HG03135 (cell line): ENCODE measurements around the gene GJB2.

Experiments
- ATAC-seq: cut with Tn5 transposase; IDR thresholded peaks from one replicate; pipeline ENCODE4 v1.9.1; 2021; ENCODE audit warnings: mild to moderate bottlenecking, moderate library complexity; ENCODE audit not compliant: unreplicated experiment

GJB2 gene

DNA sequence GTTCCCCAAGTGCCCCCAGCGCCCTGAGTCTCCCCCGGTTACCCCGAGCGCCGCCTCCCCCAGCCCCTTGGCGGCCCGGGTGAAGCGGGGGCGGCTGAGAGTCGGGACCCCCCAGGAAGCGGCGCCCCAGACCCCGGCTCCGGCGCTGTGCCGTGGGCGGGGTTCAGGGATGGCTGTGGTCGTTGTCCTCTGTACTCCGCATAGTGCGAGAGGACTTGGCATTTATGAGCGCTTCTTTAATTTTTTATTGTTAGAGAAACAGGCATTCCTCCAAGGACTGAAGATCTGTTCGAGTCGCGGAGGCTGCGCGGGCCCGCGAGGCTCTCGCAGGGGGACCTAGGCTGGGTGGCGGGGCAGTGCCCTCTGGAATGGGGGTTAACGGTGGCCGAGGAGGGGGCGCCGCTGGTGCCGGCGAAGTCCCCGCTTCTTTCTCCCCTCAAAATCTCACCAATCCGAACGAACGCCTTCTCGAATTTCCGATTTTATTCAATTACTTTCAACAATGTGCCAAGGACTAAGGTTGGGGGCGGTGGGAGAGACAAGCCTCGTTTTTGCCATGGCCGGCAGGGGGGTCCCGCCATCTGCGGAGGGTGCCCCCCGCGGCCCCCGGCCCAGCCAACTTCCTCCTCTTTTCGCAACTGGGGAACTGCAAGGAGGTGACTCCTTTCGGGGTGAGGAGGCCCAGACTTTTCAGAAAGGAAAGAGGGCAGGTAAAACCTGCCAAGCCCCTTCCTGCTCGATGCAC is 596 bp upstream of the GJB2 start:
- ATAC-seq: no peak

DNA sequence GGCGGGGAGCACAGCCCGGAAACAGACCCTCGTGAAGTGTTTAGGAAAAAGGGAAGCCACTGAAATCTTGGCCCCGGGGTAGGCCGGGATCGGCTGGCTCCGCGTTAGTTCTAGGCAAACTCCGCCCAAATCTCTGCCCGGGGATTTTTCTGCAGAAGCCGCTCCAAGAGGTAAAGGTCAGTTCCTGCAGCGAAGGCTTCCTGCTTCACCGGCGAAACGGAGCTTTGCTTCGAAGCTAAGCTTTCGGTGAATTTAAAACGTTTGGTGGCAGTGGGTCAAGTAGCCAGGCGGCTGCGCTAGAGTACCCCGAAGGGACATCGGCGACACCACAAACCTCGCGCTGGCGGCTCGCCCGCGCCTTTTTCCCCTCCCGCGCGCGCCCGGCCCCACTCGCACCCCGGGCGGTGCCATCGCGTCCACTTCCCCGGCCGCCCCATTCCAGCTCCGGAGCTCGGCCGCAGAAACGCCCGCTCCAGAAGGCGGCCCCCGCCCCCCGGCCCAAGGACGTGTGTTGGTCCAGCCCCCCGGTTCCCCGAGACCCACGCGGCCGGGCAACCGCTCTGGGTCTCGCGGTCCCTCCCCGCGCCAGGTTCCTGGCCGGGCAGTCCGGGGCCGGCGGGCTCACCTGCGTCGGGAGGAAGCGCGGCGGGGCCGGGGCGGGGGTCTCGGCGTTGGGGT is 441 bp downstream of the GJB2 start:
- no peak for ATAC-seq

- ATAC-seq: no peak
Observed at GRCh38 chr13:20191311-20192157, 1.2 kb downstream of the GJB2 start.

DNA sequence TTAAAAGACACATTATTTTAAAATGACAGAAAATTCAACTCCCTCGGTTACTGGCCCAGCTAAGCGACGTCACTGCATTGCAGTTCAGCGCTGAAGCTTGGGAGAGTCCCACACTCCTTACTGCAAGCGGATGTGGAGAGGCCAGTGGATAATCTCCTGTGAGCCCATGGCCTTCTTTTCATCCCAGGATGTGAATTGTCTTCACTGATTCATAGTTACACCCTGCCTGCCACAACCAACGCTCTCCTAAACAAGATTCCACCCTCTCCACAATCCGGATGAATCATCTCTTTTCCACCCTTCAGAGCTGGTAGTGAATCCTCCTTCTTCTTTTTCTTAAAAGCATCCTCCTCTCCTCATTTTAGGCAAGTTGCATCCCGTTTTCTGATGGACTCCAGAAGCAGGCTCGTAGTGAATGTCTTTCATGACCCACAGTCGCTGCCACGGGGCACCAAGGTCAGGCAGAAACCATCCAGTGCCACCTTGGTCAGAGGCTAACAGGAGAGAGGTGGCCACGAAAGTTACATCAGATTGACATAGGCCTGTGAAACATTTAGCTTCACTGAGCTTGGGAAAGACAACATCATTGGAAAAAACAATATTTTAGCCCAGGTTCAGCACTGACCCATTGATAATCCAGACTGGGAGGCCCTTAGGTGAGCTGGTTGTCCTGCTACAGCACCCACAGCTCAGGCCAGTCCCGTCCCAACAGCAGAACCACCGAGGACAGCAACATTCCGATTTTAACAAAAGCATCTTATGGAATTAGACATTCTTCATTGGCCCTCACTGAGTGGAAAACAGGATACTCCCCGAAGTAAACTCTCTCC is 2.0 kb downstream of the GJB2 start:
- ATAC-seq: no peak

- no peak for ATAC-seq
Observed at GRCh38 chr13:20190076-20190475, 2.7 kb downstream of the GJB2 start.

- ATAC-seq: no peak
Observed at GRCh38 chr13:20188667-20189553, 3.8 kb downstream of the GJB2 start.

- no peak for ATAC-seq
Observed at GRCh38 chr13:20186771-20187170, 6.0 kb downstream of the GJB2 start.

GRCh38 chr13:20185366-20186056 is 7.2 kb downstream of the GJB2 start:
- ATAC-seq: no peak

DNA sequence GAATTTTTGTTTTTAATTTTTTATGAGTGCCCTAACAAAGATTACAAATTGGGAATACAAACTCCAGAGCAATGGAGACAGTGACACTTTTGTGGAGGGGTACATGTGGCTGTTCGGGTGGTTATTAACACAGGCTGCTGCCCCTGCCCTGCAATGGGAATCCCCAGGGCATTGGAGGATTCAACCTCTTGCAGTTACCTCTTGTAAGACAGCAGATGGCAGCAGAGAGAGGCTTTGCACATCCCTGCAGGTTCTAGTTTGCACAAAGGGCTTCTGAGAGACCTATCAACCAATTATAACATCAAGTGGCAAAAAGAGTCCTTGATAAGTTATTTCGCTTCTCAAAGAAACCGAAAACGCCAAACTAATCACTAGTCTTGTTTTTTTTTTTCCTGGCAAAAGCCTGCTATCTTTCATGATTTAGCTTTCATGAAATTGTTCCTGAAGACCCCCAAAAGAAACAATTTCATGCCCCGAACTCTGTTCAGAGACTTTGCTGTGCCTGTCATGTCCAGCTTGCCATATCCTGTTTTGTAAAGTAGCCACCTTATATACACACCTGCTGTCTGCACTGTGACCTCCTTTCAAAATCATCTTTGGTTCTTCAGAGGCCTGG is 10.4 kb downstream of the GJB2 start:
- ATAC-seq: peak; percentile 62

DNA sequence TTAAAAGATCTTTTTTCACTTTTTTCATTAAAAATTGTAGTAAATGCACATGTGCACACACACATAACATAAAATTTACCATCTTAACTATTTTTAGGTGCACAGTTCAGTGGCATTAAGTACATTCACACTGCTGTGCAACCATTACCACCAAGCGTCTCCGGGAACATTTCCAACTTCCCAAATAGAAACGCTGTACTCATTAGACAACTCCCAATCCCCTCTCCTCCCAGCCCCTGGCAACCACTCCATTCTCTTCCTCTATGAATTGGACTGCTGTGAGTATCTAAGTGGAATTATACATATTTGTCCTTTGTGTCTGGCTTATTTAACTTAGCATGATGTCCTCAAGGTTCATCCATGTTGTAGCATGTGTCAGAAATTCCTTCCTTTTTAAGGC is 11.6 kb downstream of the GJB2 start:
- ATAC-seq: no peak

DNA sequence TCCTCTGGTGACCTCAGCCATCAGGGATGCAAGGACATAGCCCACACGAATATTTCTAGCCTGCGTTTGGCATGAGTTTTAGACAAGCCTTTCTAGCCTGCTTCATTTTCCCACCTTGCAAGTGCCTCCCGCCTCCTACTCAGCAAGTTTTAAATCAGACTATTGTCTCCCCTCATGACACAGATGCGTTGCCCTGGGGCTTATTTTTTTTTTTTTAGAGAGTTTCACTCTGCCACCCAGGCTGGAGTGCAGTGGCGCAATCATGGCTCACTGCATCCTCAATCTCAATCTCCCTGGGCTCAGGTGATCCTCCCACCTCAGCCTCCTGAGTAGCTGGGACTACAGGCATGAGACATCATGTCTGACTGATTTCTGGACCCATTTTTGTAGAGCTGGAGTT is 14.6 kb downstream of the GJB2 start:
- no peak for ATAC-seq

- no peak for ATAC-seq
Observed at GRCh38 chr13:20177049-20177831, 15.5 kb downstream of the GJB2 start.

GRCh38 chr13:20175907-20176652 is 16.7 kb downstream of the GJB2 start:
- ATAC-seq: no peak

DNA sequence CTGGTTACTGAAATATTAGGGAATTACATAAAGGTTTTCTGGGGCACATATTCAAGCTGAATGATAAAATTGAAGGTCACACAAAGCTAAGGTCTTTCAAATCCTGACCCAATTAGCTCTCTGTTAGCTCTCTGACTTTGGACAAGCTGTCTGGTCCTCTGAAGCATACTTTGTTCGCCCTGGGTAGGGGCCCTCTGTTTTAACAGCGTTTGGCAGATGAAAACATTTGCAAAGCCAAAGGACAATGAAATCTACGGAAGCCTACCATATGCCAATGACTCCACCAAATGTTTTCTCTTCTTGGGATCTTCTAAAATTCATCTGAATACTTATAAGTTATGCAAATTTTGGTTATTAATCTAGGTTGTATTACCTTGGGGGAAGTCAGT is 17.3 kb downstream of the GJB2 start:
- no peak for ATAC-seq

- ATAC-seq: peak; percentile 63
Observed at GRCh38 chr13:20174656-20175405, 17.9 kb downstream of the GJB2 start.

- no peak for ATAC-seq
Observed at GRCh38 chr13:20173116-20173746, 19.5 kb downstream of the GJB2 start.
